Smooth muscle cell of trachea (primary cell): ENCODE data around the gene STOML3. TPM values are rescaled to one million over a fixed set of nuclear protein-coding genes. Genes with fewer than 3 reads are reported as not detected.

Experiments used
- total RNA-seq: library from RNA; depleted of rRNA; stranded (reverse); fragments of >200 nt; gene quantifications from 2 replicates; pipeline ENCODE4 v1.2.1, GENCODE V29; 2014

STOML3 gene, protein sequence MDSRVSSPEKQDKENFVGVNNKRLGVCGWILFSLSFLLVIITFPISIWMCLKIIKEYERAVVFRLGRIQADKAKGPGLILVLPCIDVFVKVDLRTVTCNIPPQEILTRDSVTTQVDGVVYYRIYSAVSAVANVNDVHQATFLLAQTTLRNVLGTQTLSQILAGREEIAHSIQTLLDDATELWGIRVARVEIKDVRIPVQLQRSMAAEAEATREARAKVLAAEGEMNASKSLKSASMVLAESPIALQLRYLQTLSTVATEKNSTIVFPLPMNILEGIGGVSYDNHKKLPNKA
- not detected in 2 replicates for total RNA-seq

DNA sequence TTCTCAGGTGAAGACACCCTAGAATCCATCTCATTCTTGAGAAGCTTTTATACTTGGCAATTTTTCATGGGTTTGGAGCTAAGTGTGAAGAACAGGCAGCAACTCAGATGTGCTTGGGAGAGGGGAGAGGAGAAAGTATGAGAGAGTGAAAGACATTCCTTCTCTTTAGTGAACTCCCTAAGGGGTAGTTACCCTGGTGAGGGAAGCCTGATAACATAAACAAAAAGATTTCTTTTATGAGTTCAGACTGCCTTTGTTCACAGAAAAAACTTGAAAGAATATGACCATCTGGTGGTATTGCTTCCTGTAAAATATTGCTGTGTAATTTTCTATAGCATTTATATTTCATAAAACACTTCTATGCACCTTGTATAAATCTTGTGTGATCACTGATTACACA is at the start of gene STOML3:
Gene STOML3 (minus strand): TSS at position 139 of the 400 bp plus-strand sequence. CDS start 110 bp downstream, at position 29.

DNA sequence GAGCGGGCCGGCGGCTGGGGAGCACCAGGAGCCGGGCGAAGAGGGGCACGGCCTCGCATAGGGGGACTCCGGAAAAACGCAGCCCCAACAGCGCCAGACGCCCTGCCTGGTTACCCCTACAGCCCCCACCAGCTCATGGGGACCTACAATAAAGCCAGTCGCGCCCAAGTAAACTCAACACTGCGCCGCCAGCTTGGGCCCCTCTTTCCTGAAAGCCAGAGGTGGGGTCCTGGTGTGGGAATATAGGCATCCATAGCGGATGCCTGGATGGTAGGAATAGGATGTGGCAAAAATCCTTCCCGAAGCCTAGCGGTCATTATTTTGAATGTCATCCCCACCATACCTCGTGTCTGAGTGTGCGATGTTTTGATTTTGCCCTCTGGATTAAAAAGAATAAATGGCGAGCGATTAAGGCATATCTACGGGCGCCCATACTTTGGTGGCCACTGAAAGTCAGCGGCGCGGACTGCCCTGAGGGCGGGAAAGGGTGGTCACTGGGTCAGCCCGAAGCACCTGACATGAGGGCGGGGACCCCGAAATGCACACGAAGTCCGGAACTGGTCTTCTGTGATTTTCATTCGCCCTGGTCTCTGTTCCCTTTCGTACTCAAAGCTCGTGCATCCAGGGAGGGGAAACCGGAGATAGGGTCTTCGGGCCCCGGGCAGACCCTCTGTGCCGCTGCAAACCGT is 47.4 kb upstream of the STOML3 start, which contains the start of the genes NHLRC3 and PROSER1:
Gene NHLRC3 (plus strand): TSS at position 577 of the 689 bp plus-strand sequence. CDS start 184 bp downstream, outside the sequence.
Gene PROSER1 (minus strand): TSS at position 210 of the 689 bp plus-strand sequence. CDS start 847 bp downstream, outside the sequence.

Other genes with a start within 250 kb of the STOML3 start
- gene PROSER1, start 47.3 kb upstream of the STOML3 start, total RNA-seq, result 9.1 and 21.8 TPM in 2 replicates
- 19.4 and 24.6 TPM in 2 replicates for gene NHLRC3, start 47.6 kb upstream of the STOML3 start, total RNA-seq